ENCODE data around the gene WSB1. TPM values are rescaled to one million over a fixed set of nuclear protein-coding genes. Genes with fewer than 3 reads are reported as not detected.
A peak's percentile ranks its signal among the peaks of the same experiment; 100 is the strongest.
"Not testable (repeated sequence)": the region's sequence is repeated elsewhere in the genome, so short reads cannot be mapped to it uniquely, and the experiment has no call there.

Gene WSB1
- total RNA-seq, 1 donor from 2014 or later: 396 TPM

- ATAC-seq (no peak), DNase-seq (ENCODE audit: low spot score) (no peak)
- intact Hi-C loops (cut with DNase I): no loop called here
Observed at GRCh38 chr17:27269974-27270373, 23.9 kb upstream of the WSB1 start.

- intact Hi-C loops (cut with DNase I): no loop called here
- ATAC-seq (no peak), DNase-seq (ENCODE audit: low spot score) (no peak)
Observed at GRCh38 chr17:27276653-27277156, 17.2 kb upstream of the WSB1 start.

- intact Hi-C loops (cut with DNase I); DNase-seq (ENCODE audit: low spot score); ATAC-seq: not testable (repeated sequence)
Observed at GRCh38 chr17:27279132-27279531, 14.8 kb upstream of the WSB1 start.

- intact Hi-C loops (cut with DNase I): no loop called here
Observed at GRCh38 chr17:27280527-27280926, 13.4 kb upstream of the WSB1 start.

GRCh38 chr17:27281438-27281837 is 12.5 kb upstream of the WSB1 start:
- ATAC-seq: no peak
- intact Hi-C loops (cut with DNase I): no loop called here
- no peak for DNase-seq (ENCODE audit: low spot score)

More at GRCh38 chr17:27280527-27280926, 13.4 kb upstream of the WSB1 start:
- ATAC-seq (no peak), DNase-seq (ENCODE audit: low spot score) (no peak)

GRCh38 chr17:27282054-27282551 is 11.8 kb upstream of the WSB1 start:
- no peak for DNase-seq (ENCODE audit: low spot score)
- peak; percentile 93 for ATAC-seq
- intact Hi-C loops (cut with DNase I): no loop called here

GRCh38 chr17:27283060-27283459 is 10.9 kb upstream of the WSB1 start:
- no peak for DNase-seq (ENCODE audit: low spot score)
- intact Hi-C loops (cut with DNase I): no loop called here
- no peak for ATAC-seq

GRCh38 chr17:27283751-27284150 is 10.2 kb upstream of the WSB1 start:
- intact Hi-C loops (cut with DNase I): no loop called here
- DNase-seq (ENCODE audit: low spot score) (no peak), ATAC-seq (no peak)

- intact Hi-C loops (cut with DNase I): no loop called here
- ATAC-seq (no peak), DNase-seq (ENCODE audit: low spot score) (no peak)
Observed at GRCh38 chr17:27284811-27285415, 9.0 kb upstream of the WSB1 start.

- intact Hi-C loops (cut with DNase I): no loop called here
- ATAC-seq (no peak), DNase-seq (ENCODE audit: low spot score) (no peak)
Observed at GRCh38 chr17:27285516-27285915, 8.4 kb upstream of the WSB1 start.

GRCh38 chr17:27288183-27288582 is 5.7 kb upstream of the WSB1 start:
- no peak for DNase-seq (ENCODE audit: low spot score)
- intact Hi-C loops (cut with DNase I): no loop called here
- no peak for ATAC-seq

GRCh38 chr17:27289856-27290255 is 4.1 kb upstream of the WSB1 start:
- intact Hi-C loops (cut with DNase I): no loop called here
- ATAC-seq (no peak), DNase-seq (ENCODE audit: low spot score) (no peak)

GRCh38 chr17:27290916-27291598 is 2.9 kb upstream of the WSB1 start:
- DNase-seq (ENCODE audit: low spot score): no peak
- no peak for ATAC-seq
- intact Hi-C loops (cut with DNase I): no loop called here

- intact Hi-C loops (cut with DNase I): no loop called here
- DNase-seq (ENCODE audit: low spot score) (peak; percentile 74), ATAC-seq (no peak)
Observed at GRCh38 chr17:27293359-27293897, 486 bp upstream of the WSB1 start.

GRCh38 chr17:27294689-27295630 is 1.0 kb downstream of the WSB1 start:
- intact Hi-C loops (cut with DNase I): no loop called here
- peak; percentile 86 for ATAC-seq
- peak; percentile 73 for DNase-seq (ENCODE audit: low spot score)

- DNase-seq (ENCODE audit: low spot score): no peak
- no peak for ATAC-seq
- intact Hi-C loops (cut with DNase I): no loop called here
Observed at GRCh38 chr17:27295945-27296344, 2.0 kb downstream of the WSB1 start.

- DNase-seq (ENCODE audit: low spot score) (no peak), ATAC-seq (no peak)
- intact Hi-C loops (cut with DNase I): no loop called here
Observed at GRCh38 chr17:27296428-27296979, 2.6 kb downstream of the WSB1 start.

GRCh38 chr17:27299384-27300049 is 5.6 kb downstream of the WSB1 start:
- intact Hi-C loops (cut with DNase I): no loop called here
- DNase-seq (ENCODE audit: low spot score) (no peak), ATAC-seq (no peak)

Measured in sciatic nerve (tissue), 2 donors.